Neutrophil (primary cell): ENCODE measurements around the gene AVEN.
"Not testable (repeated sequence)": the region's sequence is repeated elsewhere in the genome, so short reads cannot be mapped to it uniquely, and the experiment has no call there.

Source experiments
- H3K27ac ChIP-seq: fragments of 200-600 bp; sonication (generic); 2 replicates; pipeline ENCODE4 v1.5.1; 2016; ENCODE audit warnings: mild to moderate bottlenecking, moderate library complexity
- H3K27me3 ChIP-seq: fragments of 200-600 bp; sonication (generic); 2 replicates; pipeline ENCODE4 v1.6.0; 2016; ENCODE audit warnings: mild to moderate bottlenecking
- H3K36me3 ChIP-seq: fragments of 200-600 bp; sonication (generic); 2 replicates; pipeline ENCODE4 v1.5.1; 2017
- H3K4me1 ChIP-seq, 2 experiments: fragments of 200-600 bp in 1 of 2; sonication (generic) in 1 of 2; 1 replicate in 1 of 2; 2 replicates in 1 of 2; pipeline versions ENCODE4 v1.5.1 to v1.6.1; 2013 to 2016; ENCODE audit warnings: low read depth in 1 of 2, low read length in 1 of 2, mild to moderate bottlenecking in 1 of 2, moderate library complexity in 1 of 2; ENCODE audit not compliant: control insufficient read depth in 1 of 2, insufficient read depth in 1 of 2
- H3K4me3 ChIP-seq, 2 experiments: fragments of 200-600 bp in 1 of 2; sonication (generic) in 1 of 2; 1 replicate in 1 of 2; 2 replicates in 1 of 2; pipeline ENCODE4 v1.5.1; 2013 to 2016; ENCODE audit warnings: low read depth in 1 of 2, low read length in 1 of 2, mild to moderate bottlenecking in 1 of 2, moderate library complexity in 1 of 2
- H3K9me3 ChIP-seq: fragments of 200-600 bp; sonication (generic); 2 replicates; pipeline ENCODE4 v1.5.1; 2016
- CTCF ChIP-seq: fragments of 200-600 bp; sonication (generic); IDR thresholded peaks from 2 replicates; pipeline ENCODE4 v1.5.1; 2016; ENCODE audit warnings: antibody characterized with exemption

AVEN gene

GRCh38 chr15:34059476-34059875 is 20.5 kb upstream of the AVEN start:
- H3K9me3 ChIP-seq = no peaks in the 10 kb centered on the region
- TF ChIP-seq CTCF = no peak
- H3K4me3 ChIP-seq = no peak overlapping the region
- no peaks in the 10 kb centered on the region for H3K27me3 ChIP-seq
- H3K36me3 ChIP-seq = no peaks in the 10 kb centered on the region
- H3K27ac ChIP-seq = no peak overlapping the region
- no peaks in the 10 kb centered on the region for H3K4me1 ChIP-seq

GRCh38 chr15:34056911-34057310 is 17.9 kb upstream of the AVEN start:
- TF ChIP-seq CTCF = no peak
- Histone ChIP-seq H3K4me3 (no peak overlapping the region), H3K27ac (no peak overlapping the region), H3K27me3 (no peaks in the 10 kb centered on the region), H3K4me1 (no peaks in the 10 kb centered on the region), H3K36me3 (no peaks in the 10 kb centered on the region), H3K9me3 (no peaks in the 10 kb centered on the region)

GRCh38 chr15:34055868-34056595 is 17.0 kb upstream of the AVEN start:
- H3K4me3 ChIP-seq = no peak overlapping the region
- H3K36me3 ChIP-seq = no peaks in the 10 kb centered on the region
- H3K27me3 ChIP-seq = no peaks in the 10 kb centered on the region
- TF ChIP-seq CTCF = no peak
- H3K9me3 ChIP-seq = no peaks in the 10 kb centered on the region
- H3K4me1 ChIP-seq = no peaks in the 10 kb centered on the region
- no peak overlapping the region for H3K27ac ChIP-seq

GRCh38 chr15:34054081-34054707 is 15.2 kb upstream of the AVEN start:
- TF ChIP-seq CTCF = no peak
- no peaks in the 10 kb centered on the region for H3K4me1 ChIP-seq
- H3K4me3 ChIP-seq = no peak overlapping the region
- H3K27me3 ChIP-seq = no peaks in the 10 kb centered on the region
- H3K36me3 ChIP-seq = no peaks in the 10 kb centered on the region
- H3K9me3 ChIP-seq = no peaks in the 10 kb centered on the region
- H3K27ac ChIP-seq = no peak overlapping the region

- H3K4me3 ChIP-seq, H3K36me3 ChIP-seq, H3K27me3 ChIP-seq, H3K9me3 ChIP-seq, H3K27ac ChIP-seq, H3K4me1 ChIP-seq: not testable (repeated sequence)
These were observed 11.4 kb upstream of the AVEN start for GRCh38 chr15:34050385-34050784.

- no peaks in the 10 kb centered on the region for H3K27me3 ChIP-seq
- no peaks in the 10 kb centered on the region for H3K4me1 ChIP-seq
- TF ChIP-seq CTCF = no peak
- no peak overlapping the region for H3K27ac ChIP-seq
- H3K4me3 ChIP-seq = no peak overlapping the region
- H3K9me3 ChIP-seq = no peaks in the 10 kb centered on the region
- no peaks in the 10 kb centered on the region for H3K36me3 ChIP-seq
These were observed 10.1 kb upstream of the AVEN start for GRCh38 chr15:34049112-34049511.
